HG03025 (cell line): ENCODE data around the gene LIME1.

Experiments
- ATAC-seq: cut with Tn5 transposase; IDR thresholded peaks from one replicate; pipeline ENCODE4 v1.9.1; 2021; ENCODE audit warnings: mild to moderate bottlenecking, moderate library complexity; ENCODE audit not compliant: unreplicated experiment, low FRiP score

Gene LIME1

DNA sequence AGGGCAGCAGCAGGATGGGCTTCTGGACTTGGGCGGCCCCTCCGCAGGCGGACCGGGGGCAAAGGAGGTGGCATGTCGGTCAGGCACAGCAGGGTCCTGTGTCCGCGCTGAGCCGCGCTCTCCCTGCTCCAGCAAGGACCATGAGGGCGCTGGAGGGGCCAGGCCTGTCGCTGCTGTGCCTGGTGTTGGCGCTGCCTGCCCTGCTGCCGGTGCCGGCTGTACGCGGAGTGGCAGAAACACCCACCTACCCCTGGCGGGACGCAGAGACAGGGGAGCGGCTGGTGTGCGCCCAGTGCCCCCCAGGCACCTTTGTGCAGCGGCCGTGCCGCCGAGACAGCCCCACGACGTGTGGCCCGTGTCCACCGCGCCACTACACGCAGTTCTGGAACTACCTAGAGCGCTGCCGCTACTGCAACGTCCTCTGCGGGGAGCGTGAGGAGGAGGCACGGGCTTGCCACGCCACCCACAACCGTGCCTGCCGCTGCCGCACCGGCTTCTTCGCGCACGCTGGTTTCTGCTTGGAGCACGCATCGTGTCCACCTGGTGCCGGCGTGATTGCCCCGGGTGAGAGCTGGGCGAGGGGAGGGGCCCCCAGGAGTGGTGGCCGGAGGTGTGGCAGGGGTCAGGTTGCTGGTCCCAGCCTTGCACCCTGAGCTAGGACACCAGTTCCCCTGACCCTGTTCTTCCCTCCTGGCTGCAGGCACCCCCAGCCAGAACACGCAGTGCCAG lies 39.7 kb upstream of the LIME1 start, which contains the start of gene TNFRSF6B:
TNFRSF6B (plus strand) TSS at position 25 of the 729 bp plus-strand sequence; CDS start at position 141, 116 bp downstream.
- ATAC-seq: no peak

DNA sequence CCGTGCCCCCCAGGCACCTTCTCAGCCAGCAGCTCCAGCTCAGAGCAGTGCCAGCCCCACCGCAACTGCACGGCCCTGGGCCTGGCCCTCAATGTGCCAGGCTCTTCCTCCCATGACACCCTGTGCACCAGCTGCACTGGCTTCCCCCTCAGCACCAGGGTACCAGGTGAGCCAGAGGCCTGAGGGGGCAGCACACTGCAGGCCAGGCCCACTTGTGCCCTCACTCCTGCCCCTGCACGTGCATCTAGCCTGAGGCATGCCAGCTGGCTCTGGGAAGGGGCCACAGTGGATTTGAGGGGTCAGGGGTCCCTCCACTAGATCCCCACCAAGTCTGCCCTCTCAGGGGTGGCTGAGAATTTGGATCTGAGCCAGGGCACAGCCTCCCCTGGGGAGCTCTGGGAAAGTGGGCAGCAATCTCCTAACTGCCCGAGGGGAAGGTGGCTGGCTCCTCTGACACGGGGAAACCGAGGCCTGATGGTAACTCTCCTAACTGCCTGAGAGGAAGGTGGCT lies 39.1 kb upstream of the LIME1 start:
- ATAC-seq: no peak

DNA sequence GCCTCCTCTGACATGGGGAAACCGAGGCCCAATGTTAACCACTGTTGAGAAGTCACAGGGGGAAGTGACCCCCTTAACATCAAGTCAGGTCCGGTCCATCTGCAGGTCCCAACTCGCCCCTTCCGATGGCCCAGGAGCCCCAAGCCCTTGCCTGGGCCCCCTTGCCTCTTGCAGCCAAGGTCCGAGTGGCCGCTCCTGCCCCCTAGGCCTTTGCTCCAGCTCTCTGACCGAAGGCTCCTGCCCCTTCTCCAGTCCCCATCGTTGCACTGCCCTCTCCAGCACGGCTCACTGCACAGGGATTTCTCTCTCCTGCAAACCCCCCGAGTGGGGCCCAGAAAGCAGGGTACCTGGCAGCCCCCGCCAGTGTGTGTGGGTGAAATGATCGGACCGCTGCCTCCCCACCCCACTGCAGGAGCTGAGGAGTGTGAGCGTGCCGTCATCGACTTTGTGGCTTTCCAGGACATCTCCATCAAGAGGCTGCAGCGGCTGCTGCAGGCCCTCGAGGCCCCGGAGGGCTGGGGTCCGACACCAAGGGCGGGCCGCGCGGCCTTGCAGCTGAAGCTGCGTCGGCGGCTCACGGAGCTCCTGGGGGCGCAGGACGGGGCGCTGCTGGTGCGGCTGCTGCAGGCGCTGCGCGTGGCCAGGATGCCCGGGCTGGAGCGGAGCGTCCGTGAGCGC lies 38.5 kb upstream of the LIME1 start:
- no peak for ATAC-seq

GRCh38 chr20:63698739-63699465 lies 37.6 kb upstream of the LIME1 start:
- no peak for ATAC-seq

DNA sequence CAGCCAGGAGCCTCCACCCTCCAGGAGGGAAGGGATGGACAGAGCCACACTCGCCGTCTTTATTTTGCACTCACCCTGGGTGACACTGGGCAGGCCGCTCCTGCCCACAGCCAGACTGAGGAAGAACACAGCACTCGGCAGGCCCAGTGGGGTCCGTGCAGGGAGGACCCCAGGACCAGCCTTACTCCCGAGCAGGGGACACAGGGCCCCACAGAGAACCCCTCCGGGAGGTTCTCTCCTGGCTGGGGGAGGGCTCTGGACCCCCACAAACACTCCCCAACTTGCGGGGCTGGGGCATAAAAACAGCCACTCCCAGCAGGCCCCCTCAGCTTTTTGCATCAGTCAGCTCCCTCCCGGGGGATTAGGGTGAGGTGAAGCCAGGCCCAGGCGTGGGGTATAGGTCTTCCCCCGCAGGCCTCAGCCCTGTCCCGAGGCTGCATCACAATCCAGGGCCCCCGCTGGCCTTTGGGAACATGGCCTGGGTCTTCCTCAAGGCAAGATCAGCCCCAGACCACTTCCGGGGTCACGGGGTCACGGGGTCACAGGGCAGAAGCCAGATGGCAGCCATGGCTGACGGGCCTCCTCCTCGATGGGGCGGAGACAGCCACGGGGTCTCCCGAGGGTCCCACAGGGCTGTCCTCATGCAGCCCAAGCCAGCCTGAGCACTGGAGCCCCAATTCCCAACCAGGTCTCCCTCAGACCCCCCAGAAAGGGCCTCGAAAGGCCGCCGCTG lies 36.8 kb upstream of the LIME1 start:
- ATAC-seq: no peak

- no peak for ATAC-seq
Measured at GRCh38 chr20:63700199-63701050, 36.0 kb upstream of the LIME1 start.

DNA sequence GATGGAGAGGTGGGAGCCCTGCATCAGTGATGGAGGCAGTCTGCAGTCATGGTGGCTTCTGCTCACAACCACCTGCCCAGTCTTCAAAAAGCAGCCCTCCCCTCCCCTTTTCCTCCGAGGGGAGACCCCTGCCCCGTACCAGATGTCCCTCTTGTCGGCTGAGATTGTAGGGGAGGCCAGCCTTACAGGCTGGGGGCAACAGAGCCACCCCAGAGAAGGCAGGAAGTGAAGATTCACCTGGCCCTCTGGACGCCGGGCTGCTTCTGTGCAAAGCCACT lies 35.5 kb upstream of the LIME1 start:
- ATAC-seq: no peak

DNA sequence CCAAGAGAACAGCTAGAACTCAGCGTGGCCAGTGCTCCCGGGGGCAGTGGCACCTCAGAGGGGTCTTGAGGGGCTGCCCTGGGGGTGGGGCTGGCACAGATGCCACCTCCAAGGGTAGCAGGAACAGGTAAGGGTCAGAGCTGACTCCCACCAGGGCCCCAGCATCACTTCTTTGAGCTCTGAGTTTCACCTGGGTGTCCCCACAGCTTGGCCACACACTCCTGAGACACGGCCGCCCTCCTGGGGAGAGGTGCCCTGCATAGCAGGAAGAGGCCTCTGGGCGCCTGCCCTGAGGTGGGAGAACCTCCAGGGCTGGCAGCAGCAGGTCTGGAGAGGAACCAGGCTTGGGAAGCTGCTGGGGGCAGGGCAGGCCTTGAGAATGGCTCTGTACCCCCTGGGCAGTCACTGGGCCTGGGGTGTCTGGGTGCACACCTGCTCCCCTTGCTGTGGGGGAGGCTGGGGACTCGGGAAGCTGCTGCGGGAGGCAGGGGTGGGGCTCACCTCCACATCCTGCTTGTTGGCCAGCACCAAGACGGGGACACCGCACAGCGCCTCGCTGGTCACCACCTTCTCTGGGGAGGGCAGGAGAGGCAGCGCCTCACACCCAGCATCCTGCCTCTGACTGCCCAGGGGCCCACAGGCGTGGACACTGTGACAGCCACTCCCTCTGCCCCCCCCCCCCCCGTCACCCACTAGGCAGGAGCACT lies 35.0 kb upstream of the LIME1 start:
- ATAC-seq: no peak

- no peak for ATAC-seq
Measured at GRCh38 chr20:63702036-63702665, 34.3 kb upstream of the LIME1 start.

DNA sequence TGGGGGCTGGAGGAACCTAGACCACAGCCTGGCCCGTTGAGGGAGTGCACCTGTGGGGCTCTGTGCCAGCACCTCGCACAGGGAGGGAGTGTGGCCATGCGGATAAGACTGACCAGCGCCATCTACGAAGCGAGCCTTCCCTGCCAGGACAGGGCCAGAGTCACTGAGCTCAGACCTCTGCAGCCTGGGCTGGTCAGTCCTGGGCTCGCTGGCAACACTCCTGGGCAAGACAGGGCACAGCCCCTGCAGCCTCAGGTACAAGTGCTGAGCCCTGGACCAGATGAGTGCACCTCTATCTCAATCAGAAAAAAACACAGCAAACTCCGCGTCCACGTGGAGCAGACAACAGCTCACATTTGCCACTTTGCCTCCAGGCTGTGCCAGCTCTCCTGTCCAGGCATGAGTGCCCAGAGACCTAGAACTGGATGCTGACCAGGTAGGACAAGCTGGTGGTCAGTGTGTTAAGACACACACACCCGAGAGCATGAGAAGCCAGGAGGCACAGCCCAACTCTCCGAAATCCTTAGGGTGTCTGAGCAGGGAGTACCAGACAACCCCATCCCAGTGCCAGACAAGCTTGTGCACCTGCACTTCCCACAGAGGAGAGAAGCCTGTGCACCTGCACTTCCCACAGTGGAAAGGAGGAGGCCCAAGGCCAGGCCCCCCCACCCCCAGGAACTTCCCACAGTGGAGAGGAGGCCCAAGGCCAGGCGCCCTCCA lies 33.6 kb upstream of the LIME1 start:
- no peak for ATAC-seq

DNA sequence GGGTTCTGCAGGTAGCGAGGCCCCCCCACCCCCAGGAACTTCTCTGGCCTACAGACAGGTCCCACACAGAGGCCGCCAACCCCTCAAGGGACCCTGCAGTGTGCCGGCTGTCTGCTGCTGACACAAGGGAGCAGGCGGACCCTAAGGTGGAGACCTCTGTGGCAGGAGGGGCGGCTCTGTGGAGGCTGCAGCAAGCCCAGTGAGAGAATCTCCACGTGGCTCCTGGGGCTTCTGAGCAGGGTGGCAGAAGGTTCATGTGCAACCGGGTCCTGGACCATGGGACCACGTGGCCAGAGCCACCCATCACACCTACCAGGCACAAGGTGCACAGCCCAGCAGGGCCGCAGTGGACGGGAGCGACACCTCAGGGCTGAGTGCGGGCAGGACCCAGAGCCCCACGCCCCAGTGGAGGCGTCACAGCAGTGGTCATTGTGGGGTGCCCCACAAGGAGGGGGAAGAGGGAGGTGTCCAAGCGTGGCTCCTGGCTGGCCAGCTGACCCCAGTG lies 32.9 kb upstream of the LIME1 start:
- ATAC-seq: no peak

- ATAC-seq: no peak
Measured at GRCh38 chr20:63703976-63704748, 32.3 kb upstream of the LIME1 start.

GRCh38 chr20:63704749-63705117 lies 31.7 kb upstream of the LIME1 start:
- no peak for ATAC-seq

DNA sequence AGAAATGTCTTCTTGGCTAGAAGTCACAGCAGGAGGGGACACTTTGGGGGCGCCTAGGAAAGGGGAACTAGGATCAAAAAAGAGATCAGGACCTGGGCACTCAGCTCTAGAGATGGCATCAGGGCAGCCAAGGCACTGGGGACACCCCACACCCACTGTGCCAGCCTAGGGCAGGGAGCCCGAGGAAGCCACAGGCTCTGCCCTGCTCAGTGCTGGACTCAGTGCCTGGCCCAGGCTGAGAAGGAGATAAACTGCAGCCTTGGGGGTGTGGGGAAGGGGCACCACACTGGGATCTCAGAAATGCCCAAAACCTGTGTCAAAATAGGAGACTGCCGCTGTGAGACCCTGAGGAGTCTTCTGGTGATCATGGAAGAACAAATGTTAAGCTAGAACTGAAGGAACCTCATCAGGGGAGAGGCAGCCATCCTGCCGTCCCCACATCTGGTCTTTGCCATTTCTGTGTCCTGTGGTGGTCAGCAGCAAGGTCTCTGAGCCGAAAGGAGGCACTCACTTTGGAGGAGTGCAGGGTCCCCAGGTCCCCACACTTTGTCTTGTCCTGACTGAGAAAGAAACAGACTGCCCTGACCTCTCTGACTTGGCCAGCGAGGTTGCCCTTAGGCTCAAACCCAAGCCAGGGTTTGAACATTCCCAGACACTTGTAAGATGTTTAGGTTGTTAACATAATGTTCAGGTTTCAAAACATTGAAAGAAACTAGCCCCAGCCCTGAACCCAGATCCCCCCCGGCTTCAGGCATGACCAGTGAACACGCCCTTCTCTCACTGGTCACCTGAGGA lies 31.0 kb upstream of the LIME1 start:
- no peak for ATAC-seq

- no peak for ATAC-seq
Measured at GRCh38 chr20:63706027-63706695, 30.3 kb upstream of the LIME1 start.
